ENCODE data around the gene SLC4A7. TPM values are rescaled to one million over a fixed set of nuclear protein-coding genes. Genes with fewer than 3 reads are reported as not detected.
A peak's percentile ranks its signal among the peaks of the same experiment; 100 is the strongest.

SLC4A7 gene
- polyA plus RNA-seq, 4 donors = 13.8 to 53.0 (median 28.4) TPM

DNA sequence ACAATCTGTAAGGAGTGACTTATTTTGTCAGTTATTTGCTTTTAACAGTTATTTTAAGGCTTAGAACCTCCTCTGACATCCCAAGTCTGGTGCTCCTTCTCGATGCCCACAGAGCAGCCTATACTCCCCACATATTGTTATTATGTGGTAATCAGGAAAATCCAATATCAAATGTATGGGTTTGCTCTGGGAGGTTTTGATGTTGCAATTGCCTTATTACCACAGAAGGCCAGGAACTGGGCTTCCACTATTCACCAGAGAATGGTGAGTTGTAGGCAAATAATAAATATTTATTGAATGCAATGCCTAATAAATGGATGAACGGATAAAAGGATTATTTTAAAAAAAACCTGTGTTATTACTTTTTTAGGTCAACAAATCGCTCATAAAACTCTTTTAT, 127.2 kb downstream of the SLC4A7 start:
- Histone ChIP-seq H3K4me1 (ENCODE audit: control insufficient read depth in 3 of 3, insufficient read depth in 2 of 3, low read depth in 1 of 3, low read length in 2 of 3) (peaks cover 3 to 21% (median 4%) of the 10 kb centered on the region in 3 donors), H3K4me3 (ENCODE audit: low read depth in 1 of 3, low read length in 3 of 3) (no peak overlapping the region), H3K27ac (ENCODE audit: low read depth in 1 of 3, low read length in 2 of 3) (no peak overlapping the region), H3K9me3 (ENCODE audit: control insufficient read depth in 2 of 2, insufficient read depth in 1 of 2, low read depth in 1 of 2, low read length in 1 of 2) (no peaks in the 10 kb centered on the region), H3K27me3 (ENCODE audit: control insufficient read depth in 3 of 3, insufficient read depth in 3 of 3, low read length in 3 of 3) (no peaks in the 10 kb centered on the region), H3K36me3 (ENCODE audit: control insufficient read depth in 3 of 3, insufficient read depth in 2 of 3, low read depth in 1 of 3, low read length in 3 of 3) (no peaks in the 10 kb centered on the region)
- DNase-seq = no peak
- 82 to 85% (median 84%) methylated on average over 3 of the region's 3 CpGs for WGBS, 3 donors
- no peak for FAIRE-seq

DNA sequence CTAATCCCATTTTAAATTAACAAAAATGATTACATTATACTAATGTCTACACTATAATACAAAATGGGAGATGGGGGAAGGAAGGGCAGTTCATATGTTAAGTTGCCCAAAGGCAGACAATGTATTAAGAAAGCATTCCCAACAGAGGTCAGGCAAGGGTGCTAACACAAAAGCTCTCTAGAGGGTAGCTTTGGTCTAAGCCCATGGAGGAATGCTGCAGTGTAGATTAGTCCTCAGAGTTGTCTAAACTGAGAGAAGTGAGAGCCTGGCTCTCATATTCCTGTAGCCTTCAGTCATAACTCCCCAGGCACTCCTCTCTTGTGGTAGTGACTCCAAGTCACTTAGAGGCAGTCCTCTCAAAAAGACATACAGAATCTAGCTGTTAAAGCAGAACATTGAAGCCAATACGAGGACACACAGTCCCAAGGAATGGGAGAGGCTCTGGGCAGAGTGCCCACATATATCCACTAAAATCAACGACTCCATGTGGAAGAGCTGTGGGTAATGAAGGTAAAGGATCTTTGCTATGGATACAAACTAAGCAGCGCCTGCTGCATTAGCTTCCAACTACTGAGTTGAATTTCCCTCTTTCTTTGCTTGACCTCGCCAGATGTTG, 129.5 kb downstream of the SLC4A7 start:
- no peak overlapping the region for H3K27ac ChIP-seq (ENCODE audit: low read depth in 1 of 3, low read length in 2 of 3)
- H3K4me3 ChIP-seq (ENCODE audit: low read depth in 1 of 3, low read length in 3 of 3) = no peak overlapping the region
- FAIRE-seq (no peak), DNase-seq (peak in 1 of 2 donors; percentile 47)
- H3K9me3 ChIP-seq (ENCODE audit: control insufficient read depth in 2 of 2, insufficient read depth in 1 of 2, low read depth in 1 of 2, low read length in 1 of 2) = no peaks in the 10 kb centered on the region
- H3K36me3 ChIP-seq (ENCODE audit: control insufficient read depth in 3 of 3, insufficient read depth in 2 of 3, low read depth in 1 of 3, low read length in 3 of 3) = no peaks in the 10 kb centered on the region
- WGBS, 3 donors = 56 to 62% (median 56%) methylated on average over 4 of the region's 4 CpGs
- peaks cover 0 to 8% (median 3%) of the 10 kb centered on the region in 3 donors for H3K4me1 ChIP-seq (ENCODE audit: control insufficient read depth in 3 of 3, insufficient read depth in 2 of 3, low read depth in 1 of 3, low read length in 2 of 3)
- H3K27me3 ChIP-seq (ENCODE audit: control insufficient read depth in 3 of 3, insufficient read depth in 3 of 3, low read length in 3 of 3) = no peaks in the 10 kb centered on the region

GRCh38 chr3:27354161-27354560, 130.0 kb downstream of the SLC4A7 start:
- DNase-seq (no peak), FAIRE-seq (no peak)
- Histone ChIP-seq H3K27ac (ENCODE audit: low read depth in 1 of 3, low read length in 2 of 3) (no peak overlapping the region), H3K4me1 (ENCODE audit: control insufficient read depth in 3 of 3, insufficient read depth in 2 of 3, low read depth in 1 of 3, low read length in 2 of 3) (peaks cover 0 to 8% (median 3%) of the 10 kb centered on the region in 3 donors), H3K9me3 (ENCODE audit: control insufficient read depth in 2 of 2, insufficient read depth in 1 of 2, low read depth in 1 of 2, low read length in 1 of 2) (no peaks in the 10 kb centered on the region), H3K4me3 (ENCODE audit: low read depth in 1 of 3, low read length in 3 of 3) (no peak overlapping the region), H3K27me3 (ENCODE audit: control insufficient read depth in 3 of 3, insufficient read depth in 3 of 3, low read length in 3 of 3) (no peaks in the 10 kb centered on the region), H3K36me3 (ENCODE audit: control insufficient read depth in 3 of 3, insufficient read depth in 2 of 3, low read depth in 1 of 3, low read length in 3 of 3) (no peaks in the 10 kb centered on the region)
- 62 to 70% (median 68%) methylated on average over 5 of the region's 5 CpGs for WGBS, 3 donors

DNA sequence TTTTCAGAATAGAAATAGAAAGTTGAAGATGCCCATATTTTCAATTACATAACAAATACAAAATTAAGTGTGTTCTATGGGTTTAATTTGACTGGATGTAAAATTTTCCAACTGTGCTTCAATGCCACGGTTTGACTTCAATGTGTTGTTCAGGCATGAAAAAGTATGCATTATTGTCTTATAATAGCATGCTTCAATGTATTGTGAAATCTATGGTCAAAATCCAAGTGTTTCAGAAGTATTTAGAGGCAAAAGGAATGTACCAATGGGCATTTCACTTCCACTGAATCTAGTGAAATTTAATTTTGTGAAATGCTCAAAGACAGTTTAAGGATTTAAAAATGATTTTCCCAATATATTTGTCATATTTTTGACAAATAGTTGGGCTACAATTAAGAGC, 131.0 kb downstream of the SLC4A7 start:
- Histone ChIP-seq H3K36me3 (ENCODE audit: control insufficient read depth in 3 of 3, insufficient read depth in 2 of 3, low read depth in 1 of 3, low read length in 3 of 3) (no peaks in the 10 kb centered on the region), H3K9me3 (ENCODE audit: control insufficient read depth in 2 of 2, insufficient read depth in 1 of 2, low read depth in 1 of 2, low read length in 1 of 2) (no peaks in the 10 kb centered on the region), H3K4me3 (ENCODE audit: low read depth in 1 of 3, low read length in 3 of 3) (no peak overlapping the region), H3K4me1 (ENCODE audit: control insufficient read depth in 3 of 3, insufficient read depth in 2 of 3, low read depth in 1 of 3, low read length in 2 of 3) (peaks cover 0 to 3% (median 2%) of the 10 kb centered on the region in 3 donors), H3K27me3 (ENCODE audit: control insufficient read depth in 3 of 3, insufficient read depth in 3 of 3, low read length in 3 of 3) (no peaks in the 10 kb centered on the region), H3K27ac (ENCODE audit: low read depth in 1 of 3, low read length in 2 of 3) (no peak overlapping the region)
- 84 to 90% (median 85%) methylated on average over 1 of the region's 1 CpG for WGBS, 3 donors
- no peak for DNase-seq
- no peak for FAIRE-seq

DNA sequence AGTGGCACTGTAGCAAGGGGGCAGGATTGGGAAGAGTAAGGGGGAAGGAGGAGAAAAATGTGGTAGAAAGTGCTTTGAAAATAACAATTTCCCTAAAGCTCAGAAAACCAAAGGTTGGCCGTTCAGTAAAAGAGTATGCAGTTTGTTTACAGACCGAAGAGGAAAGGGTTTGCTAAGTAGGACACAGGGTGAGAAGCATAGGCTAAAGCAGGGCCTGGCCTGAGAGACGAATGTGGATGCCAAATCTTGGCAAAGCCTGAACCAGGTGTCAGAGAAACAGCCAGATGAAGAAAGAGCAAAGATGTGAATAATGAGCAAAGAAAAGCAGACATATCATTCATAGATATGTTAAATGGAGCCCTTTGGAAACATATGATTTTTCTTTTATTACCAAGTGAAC, 132.1 kb downstream of the SLC4A7 start:
- no peaks in the 10 kb centered on the region for H3K27me3 ChIP-seq (ENCODE audit: control insufficient read depth in 3 of 3, insufficient read depth in 3 of 3, low read length in 3 of 3)
- peaks cover 0 to 3% (median 0%) of the 10 kb centered on the region in 3 donors for H3K4me1 ChIP-seq (ENCODE audit: control insufficient read depth in 3 of 3, insufficient read depth in 2 of 3, low read depth in 1 of 3, low read length in 2 of 3)
- no peak for DNase-seq
- H3K27ac ChIP-seq (ENCODE audit: low read depth in 1 of 3, low read length in 2 of 3) = no peak overlapping the region
- no peaks in the 10 kb centered on the region for H3K36me3 ChIP-seq (ENCODE audit: control insufficient read depth in 3 of 3, insufficient read depth in 2 of 3, low read depth in 1 of 3, low read length in 3 of 3)
- 80 to 90% (median 83%) methylated on average over 3 of the region's 3 CpGs for WGBS, 3 donors
- no peak overlapping the region for H3K4me3 ChIP-seq (ENCODE audit: low read depth in 1 of 3, low read length in 3 of 3)
- no peak for FAIRE-seq
- no peaks in the 10 kb centered on the region for H3K9me3 ChIP-seq (ENCODE audit: control insufficient read depth in 2 of 2, insufficient read depth in 1 of 2, low read depth in 1 of 2, low read length in 1 of 2)

GRCh38 chr3:27349832-27350231, 134.4 kb downstream of the SLC4A7 start:
- FAIRE-seq (no peak), DNase-seq (no peak)
- H3K4me3 ChIP-seq (ENCODE audit: low read depth in 1 of 3, low read length in 3 of 3) = no peak overlapping the region
- WGBS, 3 donors = 62 to 81% (median 78%) methylated on average over 3 of the region's 3 CpGs
- no peak overlapping the region for H3K27ac ChIP-seq (ENCODE audit: low read depth in 1 of 3, low read length in 2 of 3)
- H3K27me3 ChIP-seq (ENCODE audit: control insufficient read depth in 3 of 3, insufficient read depth in 3 of 3, low read length in 3 of 3) = no peaks in the 10 kb centered on the region
- H3K4me1 ChIP-seq (ENCODE audit: control insufficient read depth in 3 of 3, insufficient read depth in 2 of 3, low read depth in 1 of 3, low read length in 2 of 3) = peaks cover 0 to 8% (median 3%) of the 10 kb centered on the region in 3 donors
- no peaks in the 10 kb centered on the region for H3K36me3 ChIP-seq (ENCODE audit: control insufficient read depth in 3 of 3, insufficient read depth in 2 of 3, low read depth in 1 of 3, low read length in 3 of 3)
- H3K9me3 ChIP-seq (ENCODE audit: control insufficient read depth in 2 of 2, insufficient read depth in 1 of 2, low read depth in 1 of 2, low read length in 1 of 2) = no peaks in the 10 kb centered on the region

- Histone ChIP-seq H3K27me3 (ENCODE audit: control insufficient read depth in 3 of 3, insufficient read depth in 3 of 3, low read length in 3 of 3) (no peaks in the 10 kb centered on the region), H3K4me3 (ENCODE audit: low read depth in 1 of 3, low read length in 3 of 3) (no peak overlapping the region), H3K9me3 (ENCODE audit: control insufficient read depth in 2 of 2, insufficient read depth in 1 of 2, low read depth in 1 of 2, low read length in 1 of 2) (no peaks in the 10 kb centered on the region), H3K36me3 (ENCODE audit: control insufficient read depth in 3 of 3, insufficient read depth in 2 of 3, low read depth in 1 of 3, low read length in 3 of 3) (no peaks in the 10 kb centered on the region), H3K27ac (ENCODE audit: low read depth in 1 of 3, low read length in 2 of 3) (no peak overlapping the region), H3K4me1 (ENCODE audit: control insufficient read depth in 3 of 3, insufficient read depth in 2 of 3, low read depth in 1 of 3, low read length in 2 of 3) (peaks cover 0 to 6% (median 3%) of the 10 kb centered on the region in 3 donors)
- DNase-seq (no peak), FAIRE-seq (no peak)
- 79 to 87% (median 84%) methylated on average over 11 of the region's 11 CpGs for WGBS, 3 donors
These were observed 138.0 kb downstream of the SLC4A7 start for GRCh38 chr3:27345959-27346865.

DNA sequence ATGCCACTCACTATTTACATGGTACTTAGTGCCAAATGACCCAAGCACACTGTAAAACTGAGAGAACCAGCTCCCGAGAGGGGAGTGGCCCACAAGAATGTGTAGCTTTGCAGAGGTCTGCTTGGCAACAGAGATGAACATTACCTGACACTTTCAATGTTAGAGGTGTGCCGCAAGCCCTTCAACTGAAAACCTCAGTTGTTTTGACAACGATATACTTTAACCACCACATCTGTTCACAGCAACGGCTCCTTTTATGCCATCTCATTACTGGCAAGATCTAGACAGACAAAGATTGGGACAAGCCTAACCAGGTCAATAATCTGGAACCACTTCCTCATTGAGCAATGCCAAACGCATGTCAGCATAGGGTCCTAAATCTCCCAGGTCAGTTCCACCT, 138.7 kb downstream of the SLC4A7 start:
- FAIRE-seq = no peak
- Histone ChIP-seq H3K9me3 (ENCODE audit: control insufficient read depth in 2 of 2, insufficient read depth in 1 of 2, low read depth in 1 of 2, low read length in 1 of 2) (no peaks in the 10 kb centered on the region), H3K4me3 (ENCODE audit: low read depth in 1 of 3, low read length in 3 of 3) (no peak overlapping the region), H3K4me1 (ENCODE audit: control insufficient read depth in 3 of 3, insufficient read depth in 2 of 3, low read depth in 1 of 3, low read length in 2 of 3) (peaks cover 0 to 6% (median 3%) of the 10 kb centered on the region in 3 donors), H3K27me3 (ENCODE audit: control insufficient read depth in 3 of 3, insufficient read depth in 3 of 3, low read length in 3 of 3) (no peaks in the 10 kb centered on the region), H3K36me3 (ENCODE audit: control insufficient read depth in 3 of 3, insufficient read depth in 2 of 3, low read depth in 1 of 3, low read length in 3 of 3) (no peaks in the 10 kb centered on the region), H3K27ac (ENCODE audit: low read depth in 1 of 3, low read length in 2 of 3) (no peak overlapping the region)
- 9 to 42% (median 21%) methylated on average over 5 of the region's 5 CpGs for WGBS, 3 donors
- peak; percentile 50 to 56 for DNase-seq

Data from small intestine (tissue), 7 donors.